ENCODE measurements around the gene TDRD7.

TDRD7 gene, protein sequence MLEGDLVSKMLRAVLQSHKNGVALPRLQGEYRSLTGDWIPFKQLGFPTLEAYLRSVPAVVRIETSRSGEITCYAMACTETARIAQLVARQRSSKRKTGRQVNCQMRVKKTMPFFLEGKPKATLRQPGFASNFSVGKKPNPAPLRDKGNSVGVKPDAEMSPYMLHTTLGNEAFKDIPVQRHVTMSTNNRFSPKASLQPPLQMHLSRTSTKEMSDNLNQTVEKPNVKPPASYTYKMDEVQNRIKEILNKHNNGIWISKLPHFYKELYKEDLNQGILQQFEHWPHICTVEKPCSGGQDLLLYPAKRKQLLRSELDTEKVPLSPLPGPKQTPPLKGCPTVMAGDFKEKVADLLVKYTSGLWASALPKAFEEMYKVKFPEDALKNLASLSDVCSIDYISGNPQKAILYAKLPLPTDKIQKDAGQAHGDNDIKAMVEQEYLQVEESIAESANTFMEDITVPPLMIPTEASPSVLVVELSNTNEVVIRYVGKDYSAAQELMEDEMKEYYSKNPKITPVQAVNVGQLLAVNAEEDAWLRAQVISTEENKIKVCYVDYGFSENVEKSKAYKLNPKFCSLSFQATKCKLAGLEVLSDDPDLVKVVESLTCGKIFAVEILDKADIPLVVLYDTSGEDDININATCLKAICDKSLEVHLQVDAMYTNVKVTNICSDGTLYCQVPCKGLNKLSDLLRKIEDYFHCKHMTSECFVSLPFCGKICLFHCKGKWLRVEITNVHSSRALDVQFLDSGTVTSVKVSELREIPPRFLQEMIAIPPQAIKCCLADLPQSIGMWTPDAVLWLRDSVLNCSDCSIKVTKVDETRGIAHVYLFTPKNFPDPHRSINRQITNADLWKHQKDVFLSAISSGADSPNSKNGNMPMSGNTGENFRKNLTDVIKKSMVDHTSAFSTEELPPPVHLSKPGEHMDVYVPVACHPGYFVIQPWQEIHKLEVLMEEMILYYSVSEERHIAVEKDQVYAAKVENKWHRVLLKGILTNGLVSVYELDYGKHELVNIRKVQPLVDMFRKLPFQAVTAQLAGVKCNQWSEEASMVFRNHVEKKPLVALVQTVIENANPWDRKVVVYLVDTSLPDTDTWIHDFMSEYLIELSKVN

DNA sequence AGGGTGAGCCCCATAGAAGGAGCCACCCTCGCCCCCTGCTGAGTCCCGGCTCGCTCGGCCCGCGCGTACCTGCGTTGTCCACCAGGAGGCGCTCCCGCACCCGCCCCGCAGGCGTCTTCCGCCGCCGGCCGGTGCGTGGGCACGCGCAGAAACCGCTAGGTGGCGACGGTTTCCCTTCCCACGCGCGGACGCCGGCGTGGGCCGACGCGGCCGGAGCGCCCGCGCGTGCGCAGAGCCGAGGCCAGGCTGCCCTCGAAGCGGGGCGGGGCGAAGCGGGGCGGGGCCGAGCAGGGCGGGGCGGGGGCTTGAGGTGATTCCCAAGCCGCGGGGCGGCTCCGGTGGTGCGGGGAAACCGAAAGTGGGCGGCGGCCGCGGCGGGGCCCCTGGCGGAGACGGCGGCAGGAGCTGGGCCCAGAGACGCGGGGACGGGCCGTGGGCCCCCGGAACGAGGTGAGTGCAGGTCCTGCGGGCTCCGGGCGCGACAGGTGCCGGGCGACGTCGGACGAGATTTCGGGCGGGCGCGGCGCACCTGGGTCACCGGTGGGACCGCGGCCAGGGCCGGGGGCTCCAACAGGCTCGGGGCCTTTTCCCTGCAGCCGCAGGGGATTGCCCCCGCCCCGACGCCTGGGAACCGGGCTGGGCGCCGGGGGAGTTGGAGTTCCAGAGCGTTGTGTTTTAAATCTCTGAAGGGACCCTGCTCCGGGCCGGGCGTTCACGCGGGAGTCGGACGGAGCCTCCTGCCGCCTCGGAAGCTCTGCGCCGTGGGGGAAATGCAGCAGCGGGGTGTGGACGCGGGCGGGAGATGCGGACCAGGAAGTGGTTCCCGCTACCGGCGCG, at the start of gene TDRD7:
Gene TDRD7 (plus strand): TSS at position 308 of the 837 bp plus-strand sequence. CDS start 16,370 bp downstream, outside the sequence.
- peak; percentile 87 for DNase-seq (ENCODE audit: low spot score)

- DNase-seq (ENCODE audit: low spot score): no peak
These were observed 48.9 kb upstream of the TDRD7 start for GRCh38 chr9:97362777-97363545.

GRCh38 chr9:97363661-97364299, 48.1 kb upstream of the TDRD7 start:
- no peak for DNase-seq (ENCODE audit: low spot score)

GRCh38 chr9:97364769-97365490, 47.0 kb upstream of the TDRD7 start:
- DNase-seq (ENCODE audit: low spot score): no peak

GRCh38 chr9:97365634-97366033, 46.3 kb upstream of the TDRD7 start:
- no peak for DNase-seq (ENCODE audit: low spot score)

GRCh38 chr9:97366476-97366875, 45.4 kb upstream of the TDRD7 start:
- no peak for DNase-seq (ENCODE audit: low spot score)

GRCh38 chr9:97366889-97367288, 45.0 kb upstream of the TDRD7 start:
- DNase-seq (ENCODE audit: low spot score): no peak

DNA sequence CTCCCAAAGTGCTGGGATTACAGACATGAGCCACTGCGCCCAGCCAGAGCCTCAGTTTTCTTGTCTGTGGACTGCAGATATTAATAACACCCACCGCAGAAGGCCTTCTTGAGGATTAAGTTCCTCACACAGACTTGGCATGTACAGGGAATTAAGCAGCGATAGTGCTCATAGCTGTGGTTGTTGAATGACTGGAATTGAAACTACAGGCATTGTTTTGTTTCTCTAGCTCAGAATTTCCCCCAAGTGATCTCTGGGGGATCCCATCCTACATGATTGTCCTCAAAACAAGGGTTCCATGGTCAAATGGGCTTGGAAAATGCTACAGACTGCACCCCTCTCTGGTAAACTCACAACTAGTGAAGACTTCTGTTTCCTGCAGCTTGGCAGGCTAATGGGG, 44.2 kb upstream of the TDRD7 start:
- no peak for DNase-seq (ENCODE audit: low spot score)

DNA sequence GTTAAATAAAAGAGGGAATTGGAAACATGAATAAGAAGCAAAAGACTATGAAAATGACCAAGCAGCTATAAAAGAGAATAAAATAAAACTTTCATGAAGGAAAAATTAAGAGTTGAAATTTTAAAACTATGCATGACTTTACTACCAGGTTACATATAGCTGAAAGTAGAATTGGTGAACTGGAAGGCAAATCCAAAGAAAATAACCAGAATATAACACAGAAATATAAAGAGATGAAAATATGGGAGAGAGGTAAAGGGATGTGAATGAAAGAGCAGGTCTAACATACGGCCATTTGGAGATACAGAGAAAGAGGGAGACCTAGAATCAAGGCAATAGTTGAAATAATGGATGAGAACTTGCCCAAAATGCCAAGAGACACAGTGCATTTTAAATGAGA, 42.9 kb upstream of the TDRD7 start:
- DNase-seq (ENCODE audit: low spot score): no peak

GRCh38 chr9:97372580-97372979, 39.3 kb upstream of the TDRD7 start:
- DNase-seq (ENCODE audit: low spot score): no peak

DNA sequence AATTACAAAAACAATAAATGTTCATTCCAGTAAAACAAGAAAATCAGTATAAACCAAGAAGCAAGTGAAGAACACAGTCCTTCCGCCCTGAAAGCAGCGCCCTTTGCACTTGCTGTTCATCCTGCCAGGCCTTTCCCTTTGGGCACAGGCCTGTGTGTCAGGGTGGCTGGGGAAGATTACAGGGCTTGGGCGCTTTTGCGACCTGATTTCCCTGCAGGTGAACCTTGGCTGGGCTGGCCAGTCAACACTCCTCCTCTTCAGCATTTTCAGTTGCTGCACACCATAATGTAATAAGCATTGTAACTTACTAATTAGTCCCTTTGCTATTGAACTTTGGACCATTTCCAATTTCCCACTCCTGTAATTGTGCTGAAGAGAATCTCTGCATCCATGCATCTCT, 38.6 kb upstream of the TDRD7 start:
- DNase-seq (ENCODE audit: low spot score): no peak

- DNase-seq (ENCODE audit: low spot score): no peak
These were observed 37.1 kb upstream of the TDRD7 start for GRCh38 chr9:97374811-97375210.

GRCh38 chr9:97376902-97377301, 35.0 kb upstream of the TDRD7 start:
- DNase-seq (ENCODE audit: low spot score): no peak

DNA sequence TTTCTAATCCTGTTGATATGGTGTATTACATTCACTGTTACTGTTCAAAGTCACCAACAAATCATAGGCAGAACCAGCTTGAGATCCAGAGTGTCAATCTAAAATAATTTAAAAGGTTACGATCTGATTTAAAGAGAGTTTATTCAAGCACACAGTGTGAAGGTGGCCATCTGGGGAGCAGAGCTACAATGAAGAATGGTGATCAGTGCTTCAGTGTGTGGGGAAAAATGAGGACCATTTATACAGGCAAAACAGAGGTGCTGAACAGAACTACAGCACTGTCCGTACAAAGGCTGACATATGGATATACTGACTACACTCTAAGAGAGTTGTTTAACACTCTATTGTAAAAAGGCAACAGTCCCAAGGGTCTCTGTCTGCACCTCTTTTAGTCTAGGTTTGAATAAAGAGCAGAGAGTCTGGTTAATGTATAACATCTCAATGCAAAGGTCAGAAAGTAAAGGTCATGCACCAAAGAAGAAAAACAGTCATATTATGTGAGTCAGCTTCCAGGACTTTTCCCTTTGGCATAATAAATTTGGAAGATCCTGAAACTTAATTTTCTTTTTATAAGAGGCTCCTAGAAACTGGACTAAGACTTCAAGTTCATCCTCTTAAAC, 29.7 kb upstream of the TDRD7 start:
- no peak for DNase-seq (ENCODE audit: low spot score)

DNA sequence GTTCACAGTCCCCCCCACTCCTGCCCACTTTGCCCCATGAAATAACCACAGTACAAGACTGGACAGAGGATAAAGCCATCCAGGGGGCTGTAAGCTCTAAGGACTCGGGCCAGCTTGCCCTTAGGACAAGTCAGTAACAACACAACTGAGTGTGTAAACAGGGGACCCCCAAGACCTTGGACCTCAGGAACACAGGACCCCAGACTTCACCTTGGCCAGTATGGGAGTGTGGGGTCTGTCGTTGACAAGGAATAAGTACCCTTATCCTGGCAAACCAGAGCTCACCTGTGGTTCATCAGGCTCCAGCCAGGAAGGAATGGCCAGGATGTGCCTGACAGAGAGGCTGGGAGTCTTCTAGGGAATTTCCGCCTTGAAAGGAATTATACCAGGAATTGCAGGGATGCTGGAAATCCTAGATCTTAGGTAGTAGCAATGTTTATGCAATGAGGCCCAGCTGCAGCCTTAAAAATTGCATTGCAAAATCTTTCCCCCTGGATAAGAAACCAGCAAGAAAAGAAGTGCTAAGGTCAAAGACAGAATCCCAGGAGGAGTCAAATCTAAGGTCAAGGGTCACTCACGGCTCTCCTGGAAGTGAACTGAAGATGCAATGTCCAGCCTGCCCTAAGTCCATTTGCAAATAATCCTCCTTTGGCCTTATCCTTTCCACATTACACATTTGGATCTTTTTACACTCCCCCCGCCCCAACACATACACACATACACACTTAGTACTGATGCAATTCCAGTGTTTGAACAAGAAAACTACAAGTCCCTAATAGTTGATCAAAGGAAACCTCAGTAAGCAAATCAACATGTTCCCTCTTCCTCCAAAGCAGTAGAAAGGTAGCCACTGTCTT, 27.3 kb upstream of the TDRD7 start:
- DNase-seq (ENCODE audit: low spot score): no peak

DNA sequence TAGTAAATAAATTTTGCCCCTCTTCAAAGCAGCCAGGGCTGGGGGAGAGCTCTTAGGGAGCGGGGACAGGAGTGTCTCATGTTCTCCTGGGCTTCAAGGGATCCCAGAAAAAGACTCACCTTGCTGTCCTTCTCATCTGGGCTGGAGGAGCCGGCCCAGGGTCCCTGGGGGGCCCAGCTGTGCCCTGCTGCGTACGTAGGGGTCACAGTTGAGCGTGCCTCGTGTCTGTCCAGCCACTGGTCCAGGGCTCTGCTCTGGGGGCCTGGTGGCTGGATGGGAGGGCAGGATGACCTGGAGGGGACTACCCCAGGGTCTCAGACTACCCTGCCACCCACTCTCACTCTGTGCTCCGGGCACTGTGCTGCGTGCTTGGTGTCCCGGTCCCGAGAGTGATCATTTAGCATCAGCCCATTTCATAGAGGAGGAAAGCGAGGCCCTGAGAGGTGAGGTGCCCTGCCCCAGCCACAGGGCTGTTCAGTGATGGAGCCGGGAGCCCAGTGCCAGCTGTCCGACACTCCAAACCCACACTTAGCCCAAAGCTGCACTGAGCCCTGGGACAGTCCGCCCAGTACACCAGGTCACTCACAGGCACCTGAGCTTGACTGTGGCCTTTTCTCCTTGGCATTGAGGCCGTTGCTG, 26.2 kb upstream of the TDRD7 start:
- DNase-seq (ENCODE audit: low spot score): no peak

DNA sequence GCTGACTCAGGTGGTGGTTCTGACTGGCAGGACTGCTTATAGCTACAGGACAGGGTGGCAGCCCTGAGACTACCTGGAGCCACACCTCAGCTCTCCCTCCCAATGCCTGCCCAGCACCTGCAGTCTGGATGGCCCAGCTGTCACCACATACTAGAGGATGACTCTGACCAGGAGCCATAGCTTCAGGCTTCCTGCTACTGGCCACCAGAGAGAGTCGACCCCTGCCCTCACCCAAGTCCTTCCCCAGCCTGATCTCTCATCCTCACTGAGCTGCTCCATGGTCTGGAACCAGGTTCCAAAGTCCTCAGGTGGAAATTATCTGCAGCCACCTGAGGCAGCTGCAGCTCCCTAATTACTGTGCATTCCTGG, 25.6 kb upstream of the TDRD7 start:
- no peak for DNase-seq (ENCODE audit: low spot score)

Measured in putamen (tissue), 1 donor.